Prostate gland (tissue), 2 donors: ENCODE results near the gene AKAP13.

Experiments used
- CTCF ChIP-seq, 4 experiments: fragments of 200-600 bp in 2 of 4; fragments of 450-650 bp in 2 of 4; sonication (generic) in 2 of 4; IDR thresholded peaks; 1 replicate in 3 of 4; 2 replicates in 1 of 4; pipeline ENCODE4 v1.5.1; 2016 to 2019; ENCODE audit warnings: antibody characterized with exemption in 4 of 4, mild to moderate bottlenecking in 2 of 4, moderate library complexity in 2 of 4
- POLR2A ChIP-seq: fragments of 450-650 bp; IDR thresholded peaks from one replicate; pipeline ENCODE4 v1.6.1; 2016; ENCODE audit warnings: antibody characterized with exemption, mild to moderate bottlenecking
- POLR2AphosphoS5 ChIP-seq: sonication (generic); formaldehyde crosslinking; IDR thresholded peaks from one replicate; pipeline ENCODE4 v1.6.1; 2017; ENCODE audit warnings: antibody characterized with exemption

DNA sequence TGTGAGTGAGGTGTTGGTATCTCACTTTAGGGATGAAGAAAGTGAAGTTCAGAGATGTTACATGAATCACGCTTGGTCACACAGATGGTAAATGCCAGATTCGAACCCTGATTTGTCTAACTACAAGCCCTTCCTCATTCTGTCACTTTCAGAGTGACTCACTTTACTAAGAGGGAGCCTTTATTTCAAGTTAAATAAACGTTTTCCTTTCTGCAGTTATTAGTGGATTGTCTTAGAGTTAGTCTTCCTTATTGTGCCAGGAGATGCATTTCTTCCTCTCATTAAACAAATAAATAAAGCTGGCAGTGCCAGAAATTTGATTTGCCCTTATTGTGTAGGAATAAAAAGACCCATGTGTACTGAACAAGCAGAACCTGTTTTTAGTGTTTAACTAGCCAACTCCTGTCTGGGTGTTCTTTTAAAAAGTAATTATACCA lies 162.5 kb downstream of the AKAP13 start:
- TF ChIP-seq CTCF (IDR thresholded peaks at IDR 0.05) (no peak), POLR2AphosphoS5 (peak; percentile 78), POLR2A (no peak)
